H9 (cell line): Measurements from ENCODE around the gene HOXC6. TPM values are rescaled to one million over a fixed set of nuclear protein-coding genes. Genes with fewer than 3 reads are reported as not detected.

Source experiments
- DNase-seq: peaks from one replicate; pipeline ENCODE4 v3.0.0-alpha.2; 2017
- H2AFZ ChIP-seq: one replicate; pipeline ENCODE4 v1.6.1; 2013; ENCODE audit warnings: mild to moderate bottlenecking, low read length, control low read depth, moderate library complexity
- H2AK5ac ChIP-seq: 2 replicates; pipeline ENCODE4 v1.6.1; 2013; ENCODE audit warnings: low read length, control low read depth, mixed read lengths; ENCODE audit not compliant: insufficient read length
- H2BK120ac ChIP-seq: one replicate; pipeline ENCODE4 v1.6.1; 2013; ENCODE audit warnings: low read depth, mild to moderate bottlenecking, low read length, control low read depth, inconsistent platforms; ENCODE audit not compliant: poor library complexity, severe bottlenecking
- H2BK12ac ChIP-seq: 2 replicates; pipeline ENCODE4 v1.6.1; 2013; ENCODE audit warnings: low read length, control low read depth, mixed read lengths, low read depth; ENCODE audit not compliant: insufficient read length
- H2BK15ac ChIP-seq: 2 replicates; pipeline ENCODE4 v1.6.1; 2013; ENCODE audit warnings: low read depth, low read length, control low read depth
- H2BK20ac ChIP-seq: one replicate; pipeline ENCODE4 v1.6.1; 2013; ENCODE audit warnings: low read depth, mild to moderate bottlenecking, low read length, control low read depth, inconsistent platforms; ENCODE audit not compliant: poor library complexity, severe bottlenecking
- H2BK5ac ChIP-seq: 2 replicates; pipeline ENCODE4 v1.6.1; 2013; ENCODE audit warnings: low read length, control low read depth, mixed read lengths; ENCODE audit not compliant: insufficient read length
- H3K14ac ChIP-seq: 2 replicates; pipeline ENCODE4 v1.6.1; 2013; ENCODE audit warnings: low read length, control low read depth; ENCODE audit not compliant: insufficient read depth
- H3K18ac ChIP-seq: 2 replicates; pipeline ENCODE4 v1.6.1; 2013; ENCODE audit warnings: low read depth, mild to moderate bottlenecking, mixed read lengths, low read length, control low read depth; ENCODE audit not compliant: insufficient read length
- H3K23ac ChIP-seq: 2 replicates; pipeline ENCODE4 v1.6.1; 2013; ENCODE audit warnings: low read length, control low read depth, mixed read lengths, low read depth; ENCODE audit not compliant: insufficient read length
- H3K23me2 ChIP-seq: 2 replicates; pipeline ENCODE4 v1.6.1; 2013; ENCODE audit warnings: low read depth, mild to moderate bottlenecking, mixed read lengths, low read length, control low read depth; ENCODE audit not compliant: insufficient read length, poor library complexity, severe bottlenecking
- H3K27ac ChIP-seq: 2 replicates; pipeline ENCODE4 v1.5.1; 2013; ENCODE audit warnings: low read length, control low read depth, mixed read lengths, low read depth; ENCODE audit not compliant: insufficient read length
- H3K27me3 ChIP-seq: 2 replicates; pipeline ENCODE4 v1.6.1; 2013; ENCODE audit warnings: low read length, control low read depth, inconsistent platforms; ENCODE audit not compliant: insufficient read depth
- H3K4ac ChIP-seq: 2 replicates; pipeline ENCODE4 v1.6.1; 2013; ENCODE audit warnings: low read depth, mild to moderate bottlenecking, control low read depth, inconsistent platforms, low read length, moderate library complexity
- H3K4me1 ChIP-seq: 2 replicates; pipeline ENCODE4 v1.6.1; 2013; ENCODE audit warnings: low read length, control low read depth, inconsistent platforms; ENCODE audit not compliant: insufficient read depth
- H3K4me2 ChIP-seq: 2 replicates; pipeline ENCODE4 v1.6.1; 2013; ENCODE audit warnings: low read length, control low read depth, mixed read lengths; ENCODE audit not compliant: insufficient read length, insufficient read depth
- H3K56ac ChIP-seq: 2 replicates; pipeline ENCODE4 v1.6.1; 2013; ENCODE audit warnings: low read depth, mild to moderate bottlenecking, mixed read lengths, low read length, control low read depth; ENCODE audit not compliant: insufficient read length
- H3K79me1 ChIP-seq: 2 replicates; pipeline ENCODE4 v1.6.1; 2013; ENCODE audit warnings: low read depth, mild to moderate bottlenecking, moderate library complexity, low read length, control low read depth, inconsistent platforms; ENCODE audit not compliant: insufficient read depth, poor library complexity, severe bottlenecking
- H3K79me2 ChIP-seq: 2 replicates; pipeline ENCODE4 v1.6.1; 2013; ENCODE audit warnings: low read length, control low read depth, inconsistent platforms; ENCODE audit not compliant: insufficient read depth
- H3K9ac ChIP-seq: 2 replicates; pipeline ENCODE4 v1.6.1; 2013; ENCODE audit warnings: low read length, control low read depth, mixed read lengths; ENCODE audit not compliant: insufficient read length; ENCODE audit errors: extremely low read depth
- H3K9me3 ChIP-seq: one replicate; pipeline ENCODE4 v1.6.1; 2013; ENCODE audit warnings: low read depth, low read length, inconsistent platforms; ENCODE audit not compliant: control insufficient read depth
- H3T11ph ChIP-seq: one replicate; pipeline ENCODE4 v1.6.1; 2013; ENCODE audit warnings: mild to moderate bottlenecking, low read length, control low read depth, inconsistent platforms
- H4K20me1 ChIP-seq: one replicate; pipeline ENCODE4 v1.6.1; 2013; ENCODE audit not compliant: control insufficient read depth, insufficient read length, insufficient read depth
- H4K5ac ChIP-seq: 2 replicates; pipeline ENCODE4 v1.6.1; 2013; ENCODE audit warnings: low read depth, mild to moderate bottlenecking, mixed read lengths, low read length, control low read depth; ENCODE audit not compliant: insufficient read length
- H4K8ac ChIP-seq: replicated peaks from 2 replicates; pipeline ENCODE4 v1.6.1; 2013; ENCODE audit warnings: low read length, control low read depth, mixed read lengths, low read depth; ENCODE audit not compliant: insufficient read length
- H4K91ac ChIP-seq: 2 replicates; pipeline ENCODE4 v1.6.1; 2013; ENCODE audit warnings: low read depth, mild to moderate bottlenecking, moderate library complexity, mixed read lengths, low read length, control low read depth; ENCODE audit not compliant: insufficient read length
- H3K27ac Mint-ChIP-seq, 3 experiments: 2 replicates in 2 of 3; 3 replicates in 1 of 3; pipeline ENCODE4 v1.8.0; 2020 to 2021; ENCODE audit warnings: mixed read lengths in 3 of 3, mild to moderate bottlenecking in 1 of 3, moderate library complexity in 1 of 3
- H3K27me3 Mint-ChIP-seq: 2 replicates; pipeline ENCODE4 v1.8.0; 2021; ENCODE audit warnings: low read depth, mild to moderate bottlenecking, moderate library complexity, mixed read lengths
- H3K36me3 Mint-ChIP-seq, 3 experiments: 2 replicates in 2 of 3; 3 replicates in 1 of 3; pipeline ENCODE4 v1.8.0; 2020 to 2021; ENCODE audit warnings: low read depth in 3 of 3, mixed read lengths in 3 of 3; ENCODE audit not compliant: insufficient read depth in 1 of 3
- H3K4me1 Mint-ChIP-seq, 2 experiments: 2 replicates each; pipeline ENCODE4 v1.8.0; 2020; ENCODE audit warnings: mixed read lengths in 2 of 2
- H3K4me3 Mint-ChIP-seq, 2 experiments: 2 replicates in 1 of 2; 3 replicates in 1 of 2; pipeline ENCODE4 v1.8.0; 2020 to 2021; ENCODE audit warnings: mild to moderate bottlenecking in 2 of 2, mixed read lengths in 2 of 2, moderate library complexity in 1 of 2
- H3K9me3 Mint-ChIP-seq, 2 experiments: 2 replicates in 1 of 2; 3 replicates in 1 of 2; pipeline ENCODE4 v1.8.0; 2020; ENCODE audit warnings: mild to moderate bottlenecking in 2 of 2, mixed read lengths in 2 of 2, moderate library complexity in 1 of 2
- WGBS: extraction: QIAGEN DNeasy Blood & Tissue Kit; methylation state at CpG from one replicate; pipeline ENCODE4 v1.1.7; 2013; ENCODE audit warnings: missing lambda C conversion rate, low lambda C conversion rate, mixed read lengths; ENCODE audit not compliant: insufficient read length; ENCODE audit errors: extremely low coverage; 5-methylcytosine and 5-hydroxymethylcytosine counted together
- total RNA-seq: library from RNA; stranded (reverse); gene quantifications from 2 replicates; pipeline ENCODE4 v1.2.1, GENCODE V29; 2021
- TF ChIP-seq, protein P1 (sequence below): fragments of 200-600 bp; sonication (generic); conservative IDR thresholded peaks from 3 replicates; pipeline ENCODE4 v1.8.0; 2021; ENCODE audit warnings: antibody characterized with exemption, mild to moderate bottlenecking

The HOXC6 gene
- total RNA-seq, 1 experiment from 2014 or later, result not detected

DNA sequence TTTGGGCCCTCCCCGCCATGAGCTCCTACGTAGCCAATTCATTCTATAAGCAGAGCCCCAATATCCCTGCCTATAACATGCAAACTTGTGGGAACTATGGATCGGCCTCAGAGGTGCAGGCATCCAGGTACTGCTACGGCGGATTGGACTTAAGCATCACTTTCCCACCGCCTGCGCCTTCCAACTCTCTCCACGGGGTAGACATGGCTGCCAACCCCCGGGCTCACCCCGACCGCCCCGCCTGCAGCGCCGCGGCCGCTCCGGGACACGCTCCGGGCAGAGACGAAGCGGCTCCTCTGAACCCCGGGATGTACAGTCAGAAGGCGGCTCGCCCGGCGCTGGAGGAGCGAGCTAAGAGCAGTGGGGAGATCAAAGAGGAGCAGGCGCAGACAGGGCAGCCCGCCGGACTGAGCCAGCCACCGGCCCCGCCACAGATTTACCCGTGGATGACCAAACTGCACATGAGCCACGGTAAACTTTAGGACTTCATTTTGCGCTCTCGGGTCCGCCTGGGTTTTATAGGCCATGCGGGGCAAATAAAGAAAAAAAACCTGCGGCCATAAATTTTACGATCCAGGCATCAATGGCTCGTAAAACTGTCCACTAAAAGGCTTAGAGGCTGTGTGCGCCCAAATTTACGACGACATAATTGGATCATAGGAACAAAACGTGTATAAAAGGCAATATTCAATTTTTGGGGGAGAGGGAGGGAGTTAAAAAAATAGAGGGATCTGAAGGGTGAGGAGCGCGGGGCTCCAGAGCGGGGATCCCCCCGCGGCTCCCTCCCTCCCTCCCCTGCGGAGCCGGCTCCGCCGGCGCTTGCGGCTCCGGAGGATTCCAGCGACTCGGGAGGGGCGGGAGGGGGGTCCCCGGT lies 5.1 kb downstream of the HOXC6 start:
- Histone ChIP-seq H3K14ac (no peak overlapping the region), H2BK12ac (no peak overlapping the region), H3K4me2 (no peak overlapping the region), H3K27ac (no peak overlapping the region), H4K5ac (no peak overlapping the region), H3K56ac (no peak overlapping the region), H3K9me3 (no peaks in the 10 kb centered on the region), H3K23ac (no peak overlapping the region), H4K8ac (no peak overlapping the region), H2AFZ (no peak overlapping the region), H3K79me2 (no peaks in the 10 kb centered on the region), H2BK120ac (no peak overlapping the region), H4K91ac (no peak overlapping the region), H3K9ac (no peak overlapping the region), H3K23me2 (no peaks in the 10 kb centered on the region), H3K4ac (no peak overlapping the region), H3T11ph (no peak overlapping the region), H3K4me1 (no peaks in the 10 kb centered on the region), H3K79me1 (no peaks in the 10 kb centered on the region), H2BK20ac (no peak overlapping the region), H4K20me1 (no peaks in the 10 kb centered on the region), H3K27me3 (peaks cover 97% of the 10 kb centered on the region), H3K18ac (no peak overlapping the region), H2AK5ac (no peak overlapping the region), H2BK5ac (no peak overlapping the region), H2BK15ac (no peak overlapping the region)
- no peak for DNase-seq
- WGBS, result no CpG with 5 or more reads among the region's 61 CpGs
- TF ChIP-seq, protein P1, sequence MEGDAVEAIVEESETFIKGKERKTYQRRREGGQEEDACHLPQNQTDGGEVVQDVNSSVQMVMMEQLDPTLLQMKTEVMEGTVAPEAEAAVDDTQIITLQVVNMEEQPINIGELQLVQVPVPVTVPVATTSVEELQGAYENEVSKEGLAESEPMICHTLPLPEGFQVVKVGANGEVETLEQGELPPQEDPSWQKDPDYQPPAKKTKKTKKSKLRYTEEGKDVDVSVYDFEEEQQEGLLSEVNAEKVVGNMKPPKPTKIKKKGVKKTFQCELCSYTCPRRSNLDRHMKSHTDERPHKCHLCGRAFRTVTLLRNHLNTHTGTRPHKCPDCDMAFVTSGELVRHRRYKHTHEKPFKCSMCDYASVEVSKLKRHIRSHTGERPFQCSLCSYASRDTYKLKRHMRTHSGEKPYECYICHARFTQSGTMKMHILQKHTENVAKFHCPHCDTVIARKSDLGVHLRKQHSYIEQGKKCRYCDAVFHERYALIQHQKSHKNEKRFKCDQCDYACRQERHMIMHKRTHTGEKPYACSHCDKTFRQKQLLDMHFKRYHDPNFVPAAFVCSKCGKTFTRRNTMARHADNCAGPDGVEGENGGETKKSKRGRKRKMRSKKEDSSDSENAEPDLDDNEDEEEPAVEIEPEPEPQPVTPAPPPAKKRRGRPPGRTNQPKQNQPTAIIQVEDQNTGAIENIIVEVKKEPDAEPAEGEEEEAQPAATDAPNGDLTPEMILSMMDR, result no peak
- H3K27ac Mint-ChIP-seq, result no peak overlapping the region
- peaks cover 2 to 9% of the 10 kb centered on the region in 2 experiments; a peak in 3 of 5 replicates for H3K9me3 Mint-ChIP-seq
- H3K4me3 Mint-ChIP-seq, result peak overlapping the region in 1 of 2 experiments; percentile 56; a peak in 2 of 5 replicates
- peaks cover 17 to 25% of the 10 kb centered on the region in 2 experiments for H3K4me1 Mint-ChIP-seq
- H3K27me3 Mint-ChIP-seq, result peaks cover 99% of the 10 kb centered on the region
- peaks cover 0 to 7% (median 0%) of the 10 kb centered on the region in 3 experiments; a peak in 2 of 7 replicates for H3K36me3 Mint-ChIP-seq
